Body of pancreas (tissue), 4 donors: ENCODE measurements around the gene UGT1A4. TPM values are rescaled to one million over a fixed set of nuclear protein-coding genes. Genes with fewer than 3 reads are reported as not detected.

Experiments
- ATAC-seq: fragments of 150-250 bp; one replicate; pipeline ENCODE4 v1.9.1; 2016
- DNase-seq, 4 donors: peaks; one replicate each; pipeline ENCODE4 v3.0.0-alpha.2; 2019
- H3K27ac ChIP-seq, 4 donors: fragments of 200-600 bp; sonication (generic); 1 replicate in 3 of 4; 2 replicates in 1 of 4; pipeline versions ENCODE4 v1.5.1 to v1.6.1; 2016 to 2019; ENCODE audit warnings: mild to moderate bottlenecking in 1 of 4, mixed read lengths in 1 of 4, moderate library complexity in 1 of 4
- H3K27me3 ChIP-seq, 2 donors: fragments of 200-600 bp; sonication (generic); one replicate each; pipeline ENCODE4 v1.6.0; 2016; ENCODE audit warnings: mild to moderate bottlenecking in 1 of 2
- H3K36me3 ChIP-seq, 2 donors: fragments of 200-600 bp; sonication (generic); replicated peaks in 1 of 2; 2 replicates each; pipeline ENCODE4 v1.5.1; 2016; ENCODE audit warnings: low read depth in 2 of 2; ENCODE audit not compliant: insufficient read depth in 1 of 2
- H3K4me1 ChIP-seq: fragments of 200-600 bp; sonication (generic); one replicate; pipeline ENCODE4 v1.6.0; 2016
- H3K4me3 ChIP-seq, 2 donors: fragments of 200-600 bp; sonication (generic); 1 replicate in 1 of 2; 2 replicates in 1 of 2; pipeline ENCODE4 v1.5.1; 2016 to 2019
- H3K9me3 ChIP-seq, 3 donors: fragments of 200-600 bp; sonication (generic); 1 replicate in 2 of 3; 2 replicates in 1 of 3; pipeline ENCODE4 v1.5.1; 2016
- CTCF ChIP-seq, 7 experiments: fragments of 450-650 bp in 4 of 7; fragments of 200-600 bp in 3 of 7; sonication (generic) in 3 of 7; IDR thresholded peaks; one replicate each; pipeline ENCODE4 v1.5.1; 2016 to 2019; ENCODE audit warnings: antibody characterized with exemption in 7 of 7
- POLR2A ChIP-seq, 3 donors: fragments of 450-650 bp; IDR thresholded peaks; one replicate each; pipeline ENCODE4 v1.6.1; 2016; ENCODE audit warnings: antibody characterized with exemption in 3 of 3, mild to moderate bottlenecking in 2 of 3
- WGBS, 2 donors: methylation state at CpG; one replicate each; pipeline ENCODE4 v1.1.5; 2017; 5-methylcytosine and 5-hydroxymethylcytosine counted together
- intact Hi-C: fragments of 100-400 bp; cut with DNase I; formaldehyde crosslinking; loops from one replicate; pipeline ENCODE4 v1.15.1; 2023
- total RNA-seq, 2 donors: library from RNA; depleted of rRNA; stranded (reverse); fragments of >200 nt; gene quantifications; one replicate each; pipeline ENCODE4 v1.1.0, GENCODE V29; 2016

The UGT1A4 gene
- total RNA-seq, 2 donors from 2014 or later, result 3.3 TPM; not detected in 1

- Histone ChIP-seq H3K27ac (no peak overlapping the region), H3K4me3 (no peak overlapping the region), H3K36me3 (no peaks in the 10 kb centered on the region), H3K9me3 (no peaks in the 10 kb centered on the region), H3K4me1 (no peaks in the 10 kb centered on the region), H3K27me3 (no peaks in the 10 kb centered on the region)
- TF ChIP-seq POLR2A (IDR thresholded peaks at IDR 0.05) (no peak), CTCF (IDR thresholded peaks at IDR 0.05) (no peak)
- ATAC-seq, result no peak
- peak in 2 of 4 donors; percentile 2 for DNase-seq
- intact Hi-C loops, result no loop called here
- WGBS, 2 donors, result 87 to 88% methylated on average over 4 of the region's 4 CpGs
Observed at GRCh38 chr2:233816771-233817170, 98.2 kb downstream of the UGT1A4 start.

GRCh38 chr2:233817361-233817911, 98.9 kb downstream of the UGT1A4 start:
- no peaks in the 10 kb centered on the region for H3K27me3 ChIP-seq
- no peak for ATAC-seq
- WGBS, 2 donors, result 71 to 75% methylated on average over 3 of the region's 3 CpGs
- no peak overlapping the region for H3K4me3 ChIP-seq
- no peak overlapping the region for H3K27ac ChIP-seq
- no peaks in the 10 kb centered on the region for H3K36me3 ChIP-seq
- intact Hi-C loops, result no loop called here
- no peaks in the 10 kb centered on the region for H3K4me1 ChIP-seq
- DNase-seq, result peak in 1 of 4 donors; percentile 4
- no peaks in the 10 kb centered on the region for H3K9me3 ChIP-seq
- TF ChIP-seq POLR2A (IDR thresholded peaks at IDR 0.05), result no peak
- TF ChIP-seq CTCF (IDR thresholded peaks at IDR 0.05), result no peak

- ATAC-seq (no peak), DNase-seq (peak in 2 of 4 donors; percentile 2 to 3)
- Histone ChIP-seq H3K9me3 (no peaks in the 10 kb centered on the region), H3K4me1 (no peaks in the 10 kb centered on the region), H3K4me3 (no peak overlapping the region), H3K27me3 (no peaks in the 10 kb centered on the region), H3K36me3 (no peaks in the 10 kb centered on the region), H3K27ac (no peak overlapping the region)
- WGBS, 2 donors, result 78 to 95% methylated on average over 4 to 10 of the region's 11 CpGs
- intact Hi-C loops, result no loop called here
- TF ChIP-seq CTCF (IDR thresholded peaks at IDR 0.05), result no peak
- no peak for TF ChIP-seq POLR2A (IDR thresholded peaks at IDR 0.05)
Observed at GRCh38 chr2:233817995-233818638, 99.6 kb downstream of the UGT1A4 start.

- 62 to 66% methylated on average over 10 to 17 of the region's 17 CpGs for WGBS, 2 donors
- intact Hi-C loops, result no loop called here
- no peak for TF ChIP-seq CTCF (IDR thresholded peaks at IDR 0.05)
- TF ChIP-seq POLR2A (IDR thresholded peaks at IDR 0.05), result no peak
Observed at GRCh38 chr2:233818639-233819621, 100.4 kb downstream of the UGT1A4 start.

More at GRCh38 chr2:233818639-233819621, 100.4 kb downstream of the UGT1A4 start:
- no peaks in the 10 kb centered on the region for H3K4me1 ChIP-seq
- ATAC-seq (no peak), DNase-seq (peak in 1 of 4 donors; percentile 5)
- H3K27ac ChIP-seq, result no peak overlapping the region
- no peaks in the 10 kb centered on the region for H3K9me3 ChIP-seq
- no peaks in the 10 kb centered on the region for H3K36me3 ChIP-seq
- H3K27me3 ChIP-seq, result no peaks in the 10 kb centered on the region
- no peak overlapping the region for H3K4me3 ChIP-seq
